HG02870 (cell line): ENCODE data around the gene TANGO6.
"Not testable (repeated sequence)": the region's sequence is repeated elsewhere in the genome, so short reads cannot be mapped to it uniquely, and the experiment has no call there.

ENCODE experiments used
- ATAC-seq: cut with Tn5 transposase; IDR thresholded peaks from one replicate; pipeline ENCODE4 v1.9.1; 2021; ENCODE audit warnings: mild to moderate bottlenecking, moderate library complexity; ENCODE audit not compliant: unreplicated experiment

TANGO6 gene

GRCh38 chr16:68960910-68961309 lies 117.6 kb downstream of the TANGO6 start:
- ATAC-seq, result no peak

- no peak for ATAC-seq
Measured at GRCh38 chr16:68961778-68962402, 118.6 kb downstream of the TANGO6 start.

GRCh38 chr16:68969338-68969737 lies 126.0 kb downstream of the TANGO6 start:
- no peak for ATAC-seq

- no peak for ATAC-seq
Measured at GRCh38 chr16:68972013-68972412, 128.7 kb downstream of the TANGO6 start.

GRCh38 chr16:68972720-68973119 lies 129.4 kb downstream of the TANGO6 start:
- ATAC-seq, result no peak

- no peak for ATAC-seq
Measured at GRCh38 chr16:68973611-68974120, 130.3 kb downstream of the TANGO6 start.

DNA sequence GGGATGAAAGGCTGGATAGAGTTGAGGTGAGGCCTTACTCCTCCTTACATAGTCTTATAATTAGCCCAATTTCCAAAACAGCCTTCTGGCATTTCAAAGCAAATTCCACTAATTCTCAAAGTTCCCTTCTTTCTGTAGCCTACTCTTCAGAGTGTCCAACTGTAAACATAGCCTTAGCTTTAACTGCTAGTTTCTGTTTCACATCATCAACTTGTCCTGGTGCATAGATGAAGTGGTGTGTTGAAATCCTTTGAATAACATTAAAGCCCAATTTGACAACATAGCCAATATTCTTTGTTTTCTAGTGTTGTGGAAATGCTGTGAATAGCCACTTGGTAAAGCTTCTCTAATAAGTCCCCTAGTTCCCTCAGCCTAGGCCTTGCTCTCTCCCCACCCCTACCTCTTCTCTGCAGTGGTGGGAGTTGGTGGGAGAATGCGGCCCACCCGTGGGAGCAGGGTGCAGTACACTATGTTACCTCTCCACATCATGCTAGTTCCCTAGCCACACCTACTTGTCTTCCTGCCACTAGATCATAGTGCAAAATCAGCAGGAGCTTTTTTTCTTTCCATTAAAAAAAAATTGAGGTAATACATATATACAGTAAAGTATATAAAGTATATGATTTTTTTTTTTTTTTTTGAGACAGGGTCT lies 135.1 kb downstream of the TANGO6 start:
- ATAC-seq, result no peak

DNA sequence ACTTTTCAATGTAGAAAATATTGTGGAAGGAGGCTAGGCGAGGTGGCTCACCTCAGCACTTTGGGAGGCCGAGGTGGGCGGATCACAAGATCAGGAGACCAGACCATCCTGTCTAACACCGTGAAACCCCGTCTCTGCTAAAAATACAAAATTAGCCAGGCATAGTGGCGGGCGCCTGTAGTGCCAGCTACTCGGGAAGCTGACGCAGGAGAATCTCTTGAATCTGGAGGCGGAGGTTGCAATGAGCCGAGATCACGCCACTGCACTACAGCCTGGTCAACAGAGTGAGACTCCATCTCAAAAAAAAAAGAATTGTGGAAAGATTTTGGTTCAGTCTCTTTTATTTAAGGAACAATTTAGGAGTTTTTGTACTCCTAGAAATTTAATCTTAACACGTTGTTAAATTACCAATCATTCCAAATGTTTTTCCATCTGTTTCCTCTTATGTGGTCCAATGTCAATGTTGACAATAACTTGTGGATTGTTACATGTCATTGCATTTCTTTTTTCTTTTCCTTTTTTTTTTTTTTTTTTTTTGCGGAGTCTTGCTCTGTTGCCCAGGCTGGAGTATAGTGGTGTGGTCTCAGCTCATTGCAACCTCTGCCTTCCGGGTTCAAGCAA lies 137.5 kb downstream of the TANGO6 start:
- no peak for ATAC-seq

GRCh38 chr16:68981971-68982370 lies 138.6 kb downstream of the TANGO6 start:
- no peak for ATAC-seq

GRCh38 chr16:68984467-68984866 lies 141.1 kb downstream of the TANGO6 start:
- no peak for ATAC-seq

GRCh38 chr16:68985268-68985667 lies 141.9 kb downstream of the TANGO6 start:
- no peak for ATAC-seq

- no peak for ATAC-seq
Measured at GRCh38 chr16:68985855-68986254, 142.5 kb downstream of the TANGO6 start.

GRCh38 chr16:68987734-68988457 lies 144.6 kb downstream of the TANGO6 start:
- ATAC-seq, result no peak

GRCh38 chr16:68990172-68990845 lies 147.0 kb downstream of the TANGO6 start:
- not testable (repeated sequence) for ATAC-seq

DNA sequence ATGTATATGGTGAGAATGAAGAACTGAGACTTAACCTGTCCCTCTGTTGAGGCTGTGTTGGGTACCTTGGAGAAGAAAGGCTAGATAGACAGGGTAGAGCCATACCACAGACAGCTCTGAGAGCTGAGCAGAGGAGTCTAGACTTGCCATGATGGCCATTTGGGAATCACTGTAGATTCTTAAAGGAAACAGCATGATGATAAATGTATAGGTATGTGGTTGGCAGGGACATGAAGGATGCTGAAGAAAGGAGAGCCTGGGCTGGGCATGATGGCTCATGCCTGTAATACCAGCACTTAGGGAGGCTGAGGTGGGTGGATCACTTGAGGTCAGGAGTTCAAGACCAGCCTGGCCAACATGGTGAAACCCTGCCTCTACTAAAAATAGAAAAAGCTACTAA lies 147.7 kb downstream of the TANGO6 start:
- no peak for ATAC-seq

GRCh38 chr16:68992521-68992920 lies 149.2 kb downstream of the TANGO6 start:
- no peak for ATAC-seq

GRCh38 chr16:68993456-68993855 lies 150.1 kb downstream of the TANGO6 start:
- no peak for ATAC-seq

GRCh38 chr16:68993885-68994284 lies 150.6 kb downstream of the TANGO6 start:
- ATAC-seq, result no peak

- no peak for ATAC-seq
Measured at GRCh38 chr16:68994324-68994723, 151.0 kb downstream of the TANGO6 start.

GRCh38 chr16:68995011-68995504 lies 151.7 kb downstream of the TANGO6 start:
- ATAC-seq, result no peak

- ATAC-seq, result no peak
Measured at GRCh38 chr16:68997564-68997963, 154.2 kb downstream of the TANGO6 start.
